CD8-positive, alpha-beta memory T cell (primary cell): ENCODE results near the gene IWS1. TPM values are rescaled to one million over a fixed set of nuclear protein-coding genes. Genes with fewer than 3 reads are reported as not detected.
A peak's percentile ranks its signal among the peaks of the same experiment; 100 is the strongest.

Experiments
- CTCF ChIA-PET: fragments of 350-600 bp; sonication (Branson Sonifier 250); formaldehyde crosslinking; loops from one replicate; lab custom pipeline; 2021; ENCODE audit warnings: antibody characterized with exemption; lab: Charles Lee
- POLR2A ChIA-PET: fragments of 350-600 bp; sonication (Branson Sonifier 250); formaldehyde crosslinking; loops from one replicate; lab custom pipeline; 2021; ENCODE audit warnings: antibody characterized with exemption; lab: Charles Lee
- DNase-seq, 5 donors: peaks; one replicate each; pipeline versions ENCODE4 v3.0.0 to v3.0.0-alpha.2; 2020 to 2022; ENCODE audit warnings: mixed read lengths in 1 of 5
- H3K27ac ChIP-seq: one replicate; pipeline ENCODE4 v1.7.0; 2013; ENCODE audit warnings: low read depth, mild to moderate bottlenecking, low read length, moderate library complexity
- H3K27me3 ChIP-seq: 2 replicates; pipeline ENCODE4 v1.7.0; 2013; ENCODE audit warnings: low read length, mild to moderate bottlenecking; ENCODE audit not compliant: insufficient read depth, poor library complexity, severe bottlenecking
- H3K36me3 ChIP-seq: 2 replicates; pipeline ENCODE4 v1.7.0; 2013; ENCODE audit warnings: mild to moderate bottlenecking, low read length, moderate library complexity; ENCODE audit not compliant: insufficient read depth
- H3K4me1 ChIP-seq: 2 replicates; pipeline ENCODE4 v1.7.0; 2013; ENCODE audit warnings: mild to moderate bottlenecking, low read length, moderate library complexity; ENCODE audit not compliant: insufficient read depth
- H3K4me3 ChIP-seq: 2 replicates; pipeline ENCODE4 v1.7.0; 2013; ENCODE audit warnings: mild to moderate bottlenecking, low read length
- H3K9me3 ChIP-seq: 2 replicates; pipeline ENCODE4 v1.7.0; 2013; ENCODE audit warnings: mild to moderate bottlenecking, low read length
- H3K27ac Mint-ChIP-seq, 8 donors: one replicate each; pipeline ENCODE4 v1.8.0; 2020 to 2021; ENCODE audit warnings: mixed read lengths in 8 of 8, mild to moderate bottlenecking in 6 of 8, inconsistent platforms in 3 of 8, moderate library complexity in 3 of 8
- H3K27me3 Mint-ChIP-seq, 2 donors: one replicate each; pipeline ENCODE4 v1.8.0; 2020 to 2021; ENCODE audit warnings: mixed read lengths in 2 of 2, mild to moderate bottlenecking in 1 of 2, moderate library complexity in 1 of 2
- H3K36me3 Mint-ChIP-seq, 3 donors: one replicate each; pipeline ENCODE4 v1.8.0; 2020 to 2021; ENCODE audit warnings: mixed read lengths in 3 of 3, inconsistent platforms in 1 of 3, mild to moderate bottlenecking in 1 of 3
- H3K4me1 Mint-ChIP-seq, 3 donors: one replicate each; pipeline ENCODE4 v1.8.0; 2020 to 2021; ENCODE audit warnings: mixed read lengths in 3 of 3, inconsistent platforms in 1 of 3, mild to moderate bottlenecking in 1 of 3
- H3K4me3 Mint-ChIP-seq, 7 donors: one replicate each; pipeline ENCODE4 v1.8.0; 2020 to 2021; ENCODE audit warnings: mixed read lengths in 7 of 7, mild to moderate bottlenecking in 6 of 7, moderate library complexity in 4 of 7, inconsistent platforms in 2 of 7
- H3K9me3 Mint-ChIP-seq, 5 donors: one replicate each; pipeline ENCODE4 v1.8.0; 2020 to 2022; ENCODE audit warnings: mixed read lengths in 5 of 5, mild to moderate bottlenecking in 3 of 5, moderate library complexity in 2 of 5, inconsistent platforms in 1 of 5
- polyA plus RNA-seq: library from polyadenylated mRNA; unstranded; fragments of 300-500 nt; fragmentation: Illumina TruSeq; gene quantifications from one replicate; pipeline ENCODE4 v1.2.3, GENCODE V29; 2021
- total RNA-seq, 2 experiments: library from RNA; stranded (reverse); gene quantifications; one replicate each; pipeline ENCODE4 v1.2.3, GENCODE V29; 2021

IWS1 gene
- total and polyA plus RNA-seq, 3 experiments from 2014 or later, result 33.1 to 53.7 (median 49.9) TPM

- Histone ChIP-seq H3K27me3 (no peaks in the 10 kb centered on the region), H3K4me3 (no peak overlapping the region), H3K4me1 (no peaks in the 10 kb centered on the region), H3K27ac (no peak overlapping the region), H3K9me3 (no peaks in the 10 kb centered on the region), H3K36me3 (no peaks in the 10 kb centered on the region)
- Mint-ChIP-seq H3K27ac (no peak overlapping the region), H3K27me3 (peaks cover 26 to 50% of the 10 kb centered on the region in 2 donors), H3K9me3 (peaks cover 13 to 21% (median 17%) of the 10 kb centered on the region in 5 donors), H3K4me1 (peaks cover 0 to 6% (median 5%) of the 10 kb centered on the region in 3 donors), H3K36me3 (peaks cover 0 to 19% (median 5%) of the 10 kb centered on the region in 3 donors), H3K4me3 (no peak overlapping the region)
- DNase-seq, result no peak
- POLR2A ChIA-PET, result no interaction called here
- CTCF ChIA-PET, result no interaction called here
Measured at GRCh38 chr2:127559454-127559853, 33.2 kb upstream of the IWS1 start.

DNA sequence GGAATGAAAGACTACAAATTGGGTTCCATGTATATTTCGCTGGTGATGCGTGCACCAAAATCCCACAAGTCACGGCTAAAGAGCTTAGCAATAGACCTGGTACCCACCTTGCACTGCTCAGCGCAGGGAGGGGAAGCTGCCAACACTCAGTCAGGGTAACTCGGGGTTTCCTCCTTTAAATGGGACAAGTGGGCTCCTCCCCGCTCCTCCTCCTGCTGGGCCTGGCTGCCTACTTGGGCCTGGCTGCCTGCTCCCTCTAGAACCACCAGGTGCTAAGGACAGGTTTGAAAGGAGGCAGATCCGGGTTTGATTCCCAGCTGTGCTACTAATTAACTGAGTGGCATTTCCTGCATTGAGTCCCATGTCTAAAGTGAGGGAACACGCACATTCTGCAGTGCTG is 32.6 kb upstream of the IWS1 start:
- peaks cover 0 to 19% (median 5%) of the 10 kb centered on the region in 3 donors for H3K36me3 Mint-ChIP-seq
- no peak overlapping the region for H3K27ac ChIP-seq
- H3K4me3 ChIP-seq, result no peak overlapping the region
- ChIA-PET CTCF (no interaction called here), POLR2A (no interaction called here)
- H3K27ac Mint-ChIP-seq, result no peak overlapping the region
- H3K4me3 Mint-ChIP-seq, result no peak overlapping the region
- peaks cover 13 to 21% (median 17%) of the 10 kb centered on the region in 5 donors for H3K9me3 Mint-ChIP-seq
- no peaks in the 10 kb centered on the region for H3K36me3 ChIP-seq
- H3K4me1 ChIP-seq, result no peaks in the 10 kb centered on the region
- H3K4me1 Mint-ChIP-seq, result peaks cover 0 to 5% (median 5%) of the 10 kb centered on the region in 3 donors
- no peak for DNase-seq
- peaks cover 26 to 52% of the 10 kb centered on the region in 2 donors for H3K27me3 Mint-ChIP-seq
- no peaks in the 10 kb centered on the region for H3K27me3 ChIP-seq
- H3K9me3 ChIP-seq, result no peaks in the 10 kb centered on the region

GRCh38 chr2:127552846-127553245 is 26.6 kb upstream of the IWS1 start:
- H3K4me1 ChIP-seq, result no peaks in the 10 kb centered on the region
- no peak overlapping the region for H3K27ac ChIP-seq
- Mint-ChIP-seq H3K27ac (no peak overlapping the region), H3K27me3 (peaks cover 33 to 63% of the 10 kb centered on the region in 2 donors), H3K4me1 (no peaks in the 10 kb centered on the region), H3K4me3 (no peak overlapping the region), H3K36me3 (peaks cover 0 to 16% (median 4%) of the 10 kb centered on the region in 3 donors), H3K9me3 (peaks cover 13 to 21% (median 17%) of the 10 kb centered on the region in 5 donors)
- CTCF ChIA-PET, result interaction anchor here (1.0 kb wide), 1 partner anchor 39 kb away, joined by 3 read pairs; no protein-coding TSS in a partner anchor
- no peak overlapping the region for H3K4me3 ChIP-seq
- DNase-seq, result no peak
- no peaks in the 10 kb centered on the region for H3K9me3 ChIP-seq
- no peaks in the 10 kb centered on the region for H3K27me3 ChIP-seq
- no peaks in the 10 kb centered on the region for H3K36me3 ChIP-seq
- POLR2A ChIA-PET, result no interaction called here

DNA sequence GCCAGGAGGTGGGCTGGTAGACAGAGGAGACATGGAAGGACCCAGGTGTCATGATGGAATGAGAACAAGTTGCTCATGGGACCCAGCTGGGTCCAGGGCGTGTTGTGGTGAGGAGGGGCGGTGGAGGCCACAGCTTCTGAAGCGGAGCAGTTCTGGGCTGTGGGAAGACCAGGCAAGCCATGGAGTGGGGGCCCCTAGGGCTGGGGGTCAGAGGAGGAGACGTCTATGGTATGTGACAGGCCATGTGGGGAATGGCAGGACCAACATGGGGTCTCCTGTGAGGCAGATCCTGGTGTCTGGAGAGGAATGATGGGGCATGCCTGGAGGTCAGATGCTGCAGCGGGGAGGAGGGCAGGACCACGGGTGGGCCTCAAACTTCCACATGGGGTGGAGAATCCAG is 26.0 kb upstream of the IWS1 start:
- no peaks in the 10 kb centered on the region for H3K4me1 Mint-ChIP-seq
- Histone ChIP-seq H3K36me3 (no peaks in the 10 kb centered on the region), H3K9me3 (no peaks in the 10 kb centered on the region), H3K4me3 (no peak overlapping the region), H3K27me3 (no peaks in the 10 kb centered on the region), H3K27ac (no peak overlapping the region), H3K4me1 (no peaks in the 10 kb centered on the region)
- H3K9me3 Mint-ChIP-seq, result peaks cover 11 to 16% (median 16%) of the 10 kb centered on the region in 5 donors
- peaks cover 32 to 60% of the 10 kb centered on the region in 2 donors for H3K27me3 Mint-ChIP-seq
- no peak overlapping the region for H3K4me3 Mint-ChIP-seq
- peaks cover 0 to 12% (median 4%) of the 10 kb centered on the region in 3 donors for H3K36me3 Mint-ChIP-seq
- DNase-seq, result no peak
- H3K27ac Mint-ChIP-seq, result no peak overlapping the region
- CTCF ChIA-PET, result interaction anchor here (1.0 kb wide), 1 partner anchor 39 kb away, joined by 3 read pairs; no protein-coding TSS in a partner anchor
- POLR2A ChIA-PET, result no interaction called here

- Mint-ChIP-seq H3K4me1 (no peaks in the 10 kb centered on the region), H3K27me3 (peaks cover 30 to 57% of the 10 kb centered on the region in 2 donors), H3K9me3 (peaks cover 2 to 7% (median 6%) of the 10 kb centered on the region in 5 donors), H3K27ac (peak overlapping the region in 1 of 8 donors; percentile 17), H3K4me3 (no peak overlapping the region), H3K36me3 (peaks cover 0 to 3% (median 0%) of the 10 kb centered on the region in 3 donors)
- no peaks in the 10 kb centered on the region for H3K27me3 ChIP-seq
- no peaks in the 10 kb centered on the region for H3K36me3 ChIP-seq
- POLR2A ChIA-PET, result no interaction called here
- H3K9me3 ChIP-seq, result no peaks in the 10 kb centered on the region
- no peak overlapping the region for H3K4me3 ChIP-seq
- DNase-seq, result no peak
- H3K4me1 ChIP-seq, result no peaks in the 10 kb centered on the region
- no peak overlapping the region for H3K27ac ChIP-seq
- CTCF ChIA-PET, result no interaction called here
Measured at GRCh38 chr2:127551221-127551930, 25.1 kb upstream of the IWS1 start.

GRCh38 chr2:127546797-127547196 is 20.5 kb upstream of the IWS1 start:
- Histone ChIP-seq H3K27me3 (no peaks in the 10 kb centered on the region), H3K27ac (no peak overlapping the region), H3K4me1 (no peaks in the 10 kb centered on the region), H3K4me3 (no peak overlapping the region), H3K36me3 (no peaks in the 10 kb centered on the region), H3K9me3 (no peaks in the 10 kb centered on the region)
- ChIA-PET CTCF (interaction anchor here (1.2 kb wide), 1 partner anchor 17 kb away, joined by 3 read pairs; no protein-coding TSS in a partner anchor), POLR2A (no interaction called here)
- Mint-ChIP-seq H3K4me3 (no peak overlapping the region), H3K36me3 (no peaks in the 10 kb centered on the region), H3K27ac (no peak overlapping the region), H3K27me3 (peaks cover 15 to 32% of the 10 kb centered on the region in 2 donors), H3K4me1 (no peaks in the 10 kb centered on the region), H3K9me3 (no peaks in the 10 kb centered on the region)
- no peak for DNase-seq

GRCh38 chr2:127545796-127546195 is 19.5 kb upstream of the IWS1 start:
- no peaks in the 10 kb centered on the region for H3K27me3 ChIP-seq
- ChIA-PET CTCF (interaction anchor here (1.2 kb wide), 1 partner anchor 18 kb away, joined by 3 read pairs; no protein-coding TSS in a partner anchor), POLR2A (no interaction called here)
- no peaks in the 10 kb centered on the region for H3K9me3 ChIP-seq
- H3K4me3 ChIP-seq, result no peak overlapping the region
- H3K4me1 ChIP-seq, result no peaks in the 10 kb centered on the region
- Mint-ChIP-seq H3K4me1 (no peaks in the 10 kb centered on the region), H3K9me3 (no peaks in the 10 kb centered on the region), H3K27ac (peak overlapping the region in 1 of 8 donors; percentile 21), H3K4me3 (no peak overlapping the region), H3K36me3 (no peaks in the 10 kb centered on the region), H3K27me3 (peaks cover 19 to 32% of the 10 kb centered on the region in 2 donors)
- H3K36me3 ChIP-seq, result no peaks in the 10 kb centered on the region
- H3K27ac ChIP-seq, result no peak overlapping the region
- no peak for DNase-seq

DNA sequence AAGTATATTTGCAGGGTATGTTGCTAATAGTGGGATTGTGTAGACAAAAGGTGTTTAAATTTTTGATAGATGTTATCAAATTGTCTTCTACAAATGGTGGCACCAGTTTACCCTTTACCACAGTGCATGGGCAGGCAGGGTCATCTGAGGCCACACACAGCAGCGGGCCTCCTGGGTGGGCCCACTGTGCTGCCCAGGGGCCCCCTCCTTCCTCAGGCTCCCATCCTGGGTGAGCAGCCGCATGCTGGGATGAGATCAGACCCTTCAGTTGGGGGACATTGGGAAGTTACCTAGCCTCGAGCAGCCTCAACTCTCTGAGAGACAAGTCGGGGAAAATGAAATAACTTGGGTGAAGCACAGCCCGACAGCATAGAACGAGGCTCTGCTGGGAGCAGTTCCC is 18.9 kb upstream of the IWS1 start:
- Histone ChIP-seq H3K27ac (no peak overlapping the region), H3K4me1 (no peaks in the 10 kb centered on the region), H3K9me3 (no peaks in the 10 kb centered on the region), H3K36me3 (no peaks in the 10 kb centered on the region), H3K27me3 (no peaks in the 10 kb centered on the region), H3K4me3 (no peak overlapping the region)
- no peaks in the 10 kb centered on the region for H3K36me3 Mint-ChIP-seq
- H3K27ac Mint-ChIP-seq, result peak overlapping the region in 1 of 8 donors; percentile 21
- DNase-seq, result no peak
- H3K27me3 Mint-ChIP-seq, result peaks cover 16 to 28% of the 10 kb centered on the region in 2 donors
- ChIA-PET POLR2A (no interaction called here), CTCF (no interaction called here)
- H3K4me1 Mint-ChIP-seq, result no peaks in the 10 kb centered on the region
- no peak overlapping the region for H3K4me3 Mint-ChIP-seq
- no peaks in the 10 kb centered on the region for H3K9me3 Mint-ChIP-seq
